CD4-positive, alpha-beta T cell treated with Interleukin-15 for 1 hour (primary cell): ENCODE data around the gene PTPRE.
A peak's percentile ranks its signal among the peaks of the same experiment; 100 is the strongest.

Experiments used
- DNase-seq: peaks from one replicate; pipeline ENCODE4 v3.0.0-alpha.2; 2020

Gene PTPRE

DNA sequence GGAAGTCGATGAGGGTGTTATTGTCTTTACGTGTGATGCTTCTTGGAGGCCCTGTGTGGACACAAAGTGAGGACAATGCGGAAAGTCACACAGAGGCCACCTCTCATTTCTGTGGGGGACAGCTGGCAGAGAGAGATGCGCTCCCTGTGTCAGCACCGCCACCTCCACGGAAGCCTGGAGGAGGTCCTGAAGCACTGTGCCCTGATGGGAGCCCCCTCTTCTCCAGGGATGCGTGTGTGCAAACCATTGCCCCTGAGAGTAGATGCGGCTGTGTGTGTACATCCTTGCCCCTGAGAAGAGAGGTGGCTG, 2.0 kb downstream of the PTPRE start:
- DNase-seq: no peak

DNA sequence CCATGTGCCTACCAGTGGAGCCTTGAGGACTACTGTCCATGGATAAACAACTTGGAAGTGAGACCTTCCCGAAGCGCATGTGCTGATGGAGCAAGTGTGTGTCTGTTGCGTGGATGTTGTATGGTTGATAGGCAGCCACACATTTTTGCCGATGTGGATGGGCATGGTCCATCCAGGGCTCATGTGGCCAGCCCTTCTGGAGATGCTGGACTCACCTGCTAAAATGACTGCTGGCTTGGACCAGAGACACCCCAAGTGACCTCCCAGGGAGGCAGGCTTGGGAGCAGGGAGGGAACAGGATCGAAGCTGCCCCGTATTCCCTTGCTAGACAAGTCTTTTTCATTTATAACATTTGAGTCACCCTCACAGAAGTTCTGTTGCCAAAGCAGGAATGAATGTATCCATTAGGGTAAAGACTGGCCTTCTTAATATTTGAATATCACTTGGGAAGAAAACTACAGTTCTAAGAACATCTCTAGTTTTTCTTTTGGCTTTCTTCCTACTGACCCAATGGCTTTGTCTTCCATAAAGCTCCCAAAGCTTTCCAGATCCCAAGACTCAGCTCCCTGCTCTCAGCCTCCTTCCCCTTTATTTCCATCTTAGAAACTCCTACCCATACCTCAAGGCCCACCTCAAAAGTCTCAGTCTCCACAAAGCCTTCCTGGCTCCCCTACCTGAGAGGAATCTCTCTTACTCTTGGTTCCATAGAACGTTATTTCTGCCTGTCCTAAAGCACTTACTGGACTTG, 3.0 kb downstream of the PTPRE start:
- DNase-seq: no peak

- no peak for DNase-seq
Measured at GRCh38 chr10:127910464-127910770, 3.5 kb downstream of the PTPRE start.

DNA sequence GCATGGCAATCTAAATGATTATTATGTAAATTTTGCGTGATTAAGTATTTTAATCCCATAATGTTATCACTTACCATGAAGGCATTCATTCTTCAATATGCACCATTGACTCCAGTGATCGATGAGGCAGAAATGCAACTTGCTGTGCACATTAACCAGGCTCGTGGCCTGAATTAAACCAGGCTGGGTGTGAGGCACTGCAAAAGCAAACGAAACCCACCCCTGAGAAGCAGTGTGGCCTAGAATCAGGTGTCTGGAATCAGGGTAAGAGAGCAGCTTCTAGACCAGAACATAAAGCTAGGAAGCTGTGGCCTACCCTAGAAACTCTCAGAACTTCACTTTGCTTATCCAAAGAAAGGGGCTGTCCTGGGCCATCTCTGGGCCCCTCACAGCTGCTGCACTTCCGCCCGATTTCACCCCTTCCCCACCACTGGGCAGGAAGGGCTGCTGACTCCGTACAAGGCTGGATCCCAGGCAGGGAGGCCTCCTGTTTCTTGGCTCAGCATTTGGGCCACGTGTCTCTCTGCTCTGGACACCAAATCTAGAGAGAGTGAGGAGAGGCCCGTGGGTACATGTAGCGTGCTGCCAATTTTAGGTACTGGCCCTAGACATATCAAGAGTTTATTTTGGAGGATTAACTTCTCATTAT, 4.4 kb downstream of the PTPRE start:
- no peak for DNase-seq

DNA sequence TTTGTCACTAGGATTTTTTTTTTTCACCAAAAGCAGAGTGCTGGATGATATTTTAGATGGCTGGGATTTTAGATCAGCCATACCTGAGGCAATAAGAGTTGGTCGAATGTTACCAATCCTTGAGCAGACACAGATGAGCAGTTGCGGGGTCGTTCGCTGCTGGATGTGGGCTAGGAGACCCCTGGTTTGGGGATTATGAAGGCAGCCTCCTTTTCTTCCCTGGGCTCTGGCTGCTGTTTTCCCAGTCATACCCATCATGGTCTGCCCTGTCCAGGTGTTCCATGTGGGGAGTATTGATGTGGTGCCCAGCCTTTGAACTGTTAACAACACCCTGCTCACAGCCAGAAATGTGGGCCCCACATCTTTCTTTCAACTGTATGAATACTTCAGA, 5.0 kb downstream of the PTPRE start:
- DNase-seq: no peak

DNA sequence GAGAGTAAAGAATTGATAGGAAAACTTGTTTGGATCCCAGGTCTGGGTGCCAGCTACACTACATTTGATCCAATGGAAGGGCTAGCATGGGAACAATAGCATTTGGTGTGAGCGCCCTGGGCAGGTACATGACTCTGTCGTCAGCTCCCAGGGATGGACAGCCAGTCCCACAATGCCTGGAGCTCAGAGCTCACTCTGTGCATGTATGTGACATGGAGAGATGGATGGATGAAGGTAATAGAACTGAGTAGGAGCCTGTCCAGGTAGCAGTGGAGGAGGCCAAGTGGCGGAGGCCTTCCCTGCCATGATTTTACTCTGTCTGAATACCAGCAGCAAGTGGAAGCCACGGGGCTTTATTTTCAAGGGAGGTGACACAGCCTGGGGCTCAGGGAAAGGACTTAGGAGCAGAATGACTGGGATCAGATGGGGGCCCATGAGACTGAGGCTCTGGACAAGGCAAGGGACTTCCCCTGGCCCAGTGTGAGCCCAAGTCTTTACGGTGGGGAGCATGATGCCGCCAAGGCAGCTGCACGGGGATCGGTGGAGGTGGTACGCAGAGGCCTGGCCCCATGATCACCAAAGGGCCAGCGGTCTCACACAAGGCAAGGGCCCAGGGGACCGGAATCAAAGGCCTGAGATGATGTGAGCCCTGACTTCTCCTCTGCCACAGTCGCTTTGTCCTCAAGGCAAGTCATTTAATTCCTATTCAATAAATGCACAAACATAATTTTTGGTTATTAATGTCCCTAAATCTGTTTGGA, 5.9 kb downstream of the PTPRE start:
- DNase-seq: no peak

DNA sequence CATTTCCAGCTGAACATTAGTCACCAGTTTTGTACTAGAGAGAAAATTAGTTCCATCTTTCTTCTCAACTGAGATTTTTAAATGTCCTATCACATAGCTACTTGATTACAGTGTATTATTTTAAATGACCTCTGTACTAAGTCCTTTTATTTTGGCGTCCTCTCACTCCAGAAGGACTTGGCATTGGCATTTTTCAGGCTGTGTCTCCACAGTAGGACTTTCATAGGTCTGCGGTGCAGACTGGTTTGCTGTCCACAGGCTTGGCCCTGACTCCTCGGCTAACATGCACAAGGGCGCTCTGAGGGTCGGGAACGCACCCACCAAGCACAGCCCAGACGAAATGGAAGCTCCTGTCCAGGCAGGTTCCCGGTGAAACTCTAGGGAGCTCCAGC, 6.5 kb downstream of the PTPRE start:
- DNase-seq: no peak

DNA sequence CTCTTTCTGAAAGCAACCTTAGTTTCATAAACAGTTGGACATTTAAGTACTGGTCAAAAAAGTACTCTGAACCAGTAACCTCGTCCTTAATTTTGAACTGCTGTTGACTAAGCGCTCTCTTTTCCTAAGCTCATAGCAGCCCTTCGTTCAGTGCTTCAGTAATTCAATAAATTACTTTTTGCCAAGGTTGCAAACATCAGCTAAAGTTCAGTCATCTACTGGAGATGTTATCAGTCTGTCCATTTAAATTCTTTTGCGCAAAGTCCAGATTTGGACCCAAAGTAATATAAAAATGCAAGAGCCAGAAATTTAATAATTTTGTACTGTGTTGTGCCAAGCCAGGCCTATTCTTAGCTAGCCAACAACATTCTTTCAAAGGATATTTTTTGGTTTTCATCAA, 8.4 kb downstream of the PTPRE start:
- DNase-seq: no peak

DNA sequence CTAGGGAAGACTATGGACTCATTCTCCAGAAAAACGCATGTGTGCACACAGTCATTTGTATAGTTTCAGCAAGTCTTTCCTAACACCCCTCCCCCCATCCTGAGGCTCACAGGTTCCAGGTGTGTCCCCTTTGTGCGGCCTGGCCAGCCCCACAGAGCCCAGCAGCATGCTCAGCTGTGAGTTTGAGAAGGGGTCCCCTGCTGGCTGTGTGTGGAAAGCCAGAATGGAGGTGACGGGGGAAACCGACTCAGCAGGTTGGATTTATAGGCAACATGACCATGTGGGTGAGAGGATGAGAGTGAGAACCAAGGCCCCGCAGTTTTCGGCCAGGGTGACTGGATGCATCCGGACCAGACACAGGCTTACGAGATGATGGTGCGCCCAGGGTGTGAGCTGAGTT, 9.9 kb downstream of the PTPRE start:
- DNase-seq: no peak

GRCh38 chr10:127918572-127918971, 11.7 kb downstream of the PTPRE start:
- no peak for DNase-seq

DNA sequence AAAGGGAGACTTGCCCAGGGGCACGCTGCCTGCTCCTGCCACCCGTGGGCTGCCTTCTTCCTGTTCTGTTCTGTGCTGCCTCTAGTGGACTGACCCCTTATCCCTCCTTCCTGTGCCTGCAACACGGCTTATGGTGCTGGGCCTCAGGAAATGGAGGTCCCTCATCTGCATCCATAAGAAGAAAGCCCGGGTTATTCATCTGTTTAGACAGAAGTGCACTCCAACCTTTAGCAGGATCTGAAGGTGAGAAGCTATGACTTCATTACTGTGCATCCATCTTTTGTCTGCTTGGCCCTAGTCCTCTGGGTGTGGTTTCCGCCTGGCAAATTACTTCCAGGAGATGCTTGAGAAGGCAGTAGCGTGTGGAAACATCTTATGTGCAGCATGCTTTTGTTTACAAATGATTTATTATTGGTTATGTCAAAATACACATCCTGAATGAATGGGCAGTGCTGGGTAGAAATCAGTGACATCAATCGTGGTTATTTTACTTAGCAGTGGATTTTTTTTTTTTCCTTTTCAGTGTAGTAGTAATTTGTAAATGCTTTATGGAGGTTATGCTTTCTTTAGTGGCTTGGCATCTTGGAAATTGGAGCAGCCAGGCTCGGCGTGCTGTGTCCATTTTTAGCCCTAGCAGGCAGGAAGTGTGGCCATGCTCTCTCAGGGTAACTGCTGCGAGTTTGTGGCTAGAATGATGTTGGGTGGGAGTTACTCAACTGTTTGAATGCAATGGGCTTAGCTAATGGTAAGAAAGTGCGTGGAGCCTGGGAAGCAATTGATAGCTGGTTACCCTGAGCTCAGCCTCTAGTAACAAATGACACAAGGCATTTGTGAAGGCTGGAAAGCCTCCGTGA, 12.7 kb downstream of the PTPRE start:
- DNase-seq: no peak

DNA sequence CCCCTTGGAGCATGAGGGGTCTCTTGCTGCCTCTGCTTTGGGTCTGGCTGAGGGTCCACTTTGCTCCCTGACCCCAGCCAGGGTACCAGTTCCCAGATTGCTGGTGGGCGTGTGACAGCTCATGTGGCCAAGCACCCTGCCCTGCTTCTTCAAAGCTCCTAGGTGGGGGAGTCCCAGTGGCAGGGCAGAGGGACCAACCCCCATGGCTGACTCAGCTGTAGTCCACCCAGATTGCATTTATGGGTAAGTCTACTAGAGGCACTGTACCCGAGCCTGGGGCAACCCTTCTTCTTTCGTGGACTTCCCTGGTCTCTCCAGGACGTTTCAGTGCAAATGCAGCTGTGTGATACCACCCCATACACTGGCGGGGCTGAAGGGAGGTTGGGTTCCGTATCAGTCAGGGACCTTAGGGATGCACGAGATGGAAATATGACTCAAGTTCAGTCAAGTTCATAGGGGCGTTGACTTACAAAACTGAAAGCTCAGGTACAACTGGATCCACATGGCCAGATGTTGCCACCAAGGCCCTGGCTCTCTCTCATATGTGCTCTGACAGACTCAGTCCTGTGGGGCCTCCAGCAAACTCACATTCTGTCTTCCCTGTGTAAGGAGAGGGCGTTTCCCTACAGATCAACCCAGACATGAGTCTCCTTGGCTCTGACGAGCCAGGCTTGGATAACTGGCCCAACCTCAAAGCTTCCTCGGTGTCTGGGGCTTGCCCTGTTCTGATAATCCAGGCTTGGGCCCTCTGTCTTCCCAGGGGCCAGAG, 13.6 kb downstream of the PTPRE start:
- DNase-seq: no peak

- no peak for DNase-seq
Measured at GRCh38 chr10:127921075-127921752, 14.3 kb downstream of the PTPRE start.

- DNase-seq: no peak
Measured at GRCh38 chr10:127921753-127922145, 14.8 kb downstream of the PTPRE start.

DNA sequence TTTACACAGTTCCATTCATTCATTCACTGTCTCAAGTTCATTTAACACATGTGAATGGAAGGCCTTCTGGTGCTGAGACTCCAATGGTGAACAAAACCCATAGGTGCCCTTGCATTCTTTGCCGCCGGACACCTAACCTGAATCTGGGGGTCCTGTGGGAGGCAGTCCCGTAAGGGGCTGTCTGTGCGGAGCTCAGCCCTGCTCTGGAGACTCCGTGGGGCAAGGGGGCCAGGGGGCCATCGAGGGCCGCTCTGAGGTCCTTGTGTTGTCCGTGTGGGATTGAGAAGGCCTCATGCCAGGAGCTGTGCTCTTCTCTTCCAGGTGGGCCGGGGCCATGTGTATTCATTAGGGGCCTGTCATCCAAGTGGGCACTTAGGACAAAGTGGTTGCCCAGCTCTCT, 15.3 kb downstream of the PTPRE start:
- DNase-seq: no peak

DNA sequence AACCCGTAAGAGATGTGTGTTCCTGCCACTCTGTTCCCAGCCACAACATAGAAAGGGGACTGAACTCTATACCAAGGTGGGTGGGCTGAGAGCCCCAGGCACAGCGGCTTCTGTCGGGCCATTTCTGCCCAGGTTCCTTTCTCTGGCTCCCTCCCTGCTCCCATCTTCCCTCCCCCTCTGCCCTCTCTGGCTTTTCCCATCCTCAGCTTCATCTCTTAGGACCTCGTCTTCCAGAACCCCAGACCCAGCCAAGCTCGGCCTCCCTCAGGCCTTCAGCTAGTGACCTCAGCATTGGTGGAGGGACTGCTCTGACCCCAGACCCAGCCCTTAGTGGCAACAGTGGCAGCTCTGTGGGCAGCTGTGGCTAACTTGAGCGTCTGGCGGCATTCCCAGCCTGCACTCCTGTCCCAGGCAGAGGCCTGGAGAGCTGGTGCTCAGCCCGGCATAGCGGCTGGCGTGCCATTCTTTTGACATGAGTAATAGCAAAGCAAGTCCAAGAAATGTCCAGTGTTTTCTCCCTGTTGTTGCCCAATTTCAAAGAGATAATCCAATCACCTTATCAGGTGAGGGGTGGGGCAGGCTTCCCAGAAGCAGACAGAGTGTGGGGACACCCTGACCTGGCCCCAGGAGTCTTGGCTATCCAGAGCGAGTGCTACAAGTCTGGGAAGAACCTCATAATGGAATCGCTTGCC, 15.9 kb downstream of the PTPRE start:
- no peak for DNase-seq

- no peak for DNase-seq
Measured at GRCh38 chr10:127923646-127924045, 16.7 kb downstream of the PTPRE start.

GRCh38 chr10:127925471-127926207, 18.7 kb downstream of the PTPRE start:
- DNase-seq: no peak

DNA sequence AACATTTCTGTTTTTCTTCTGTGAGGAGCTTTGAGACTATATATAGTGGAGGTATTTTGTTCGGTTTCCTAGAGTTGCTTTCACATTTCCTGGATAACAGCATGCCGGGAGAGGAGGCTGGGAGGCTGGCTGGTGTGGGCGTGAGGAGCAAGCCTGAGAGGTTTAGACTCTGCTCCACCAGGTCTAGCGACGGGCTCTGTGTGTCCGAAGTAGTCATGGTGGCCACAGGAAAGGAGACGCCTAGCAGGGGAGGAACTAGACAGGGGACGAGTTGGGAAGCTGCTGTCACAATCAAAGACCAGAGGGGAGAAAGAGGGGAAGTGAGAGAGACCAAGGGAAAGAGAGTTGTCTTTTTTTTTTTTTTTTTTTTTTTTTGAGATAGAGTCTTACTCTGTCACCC, 19.6 kb downstream of the PTPRE start:
- DNase-seq: peak; percentile 49

- DNase-seq: no peak
Measured at GRCh38 chr10:127928021-127928806, 21.3 kb downstream of the PTPRE start.
